ENCODE data around the gene RITA1. TPM values are rescaled to one million over a fixed set of nuclear protein-coding genes. Genes with fewer than 3 reads are reported as not detected.

The RITA1 gene
- total RNA-seq, 1 donor from 2014 or later = 19.9 TPM

DNA sequence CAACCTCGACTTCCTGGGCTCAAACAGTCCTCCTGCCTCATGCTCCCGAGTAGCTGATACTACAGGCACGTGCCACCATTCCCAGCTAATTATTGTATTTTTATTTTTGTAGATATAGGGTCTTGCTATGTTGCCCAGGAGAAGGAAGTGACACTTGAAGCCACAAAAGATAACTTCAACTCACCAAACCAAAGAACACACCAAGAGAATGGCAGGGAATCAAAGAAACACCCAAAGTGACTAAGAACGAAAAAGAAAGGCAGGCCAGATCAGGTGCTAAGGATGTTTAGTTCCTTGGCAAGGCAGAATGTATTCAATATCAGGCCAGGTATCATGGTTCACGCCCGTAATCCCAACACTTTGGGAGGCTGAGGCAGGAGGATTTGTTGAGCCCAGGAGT, 25.6 kb downstream of the RITA1 start:
- TF ChIP-seq, protein P1, sequence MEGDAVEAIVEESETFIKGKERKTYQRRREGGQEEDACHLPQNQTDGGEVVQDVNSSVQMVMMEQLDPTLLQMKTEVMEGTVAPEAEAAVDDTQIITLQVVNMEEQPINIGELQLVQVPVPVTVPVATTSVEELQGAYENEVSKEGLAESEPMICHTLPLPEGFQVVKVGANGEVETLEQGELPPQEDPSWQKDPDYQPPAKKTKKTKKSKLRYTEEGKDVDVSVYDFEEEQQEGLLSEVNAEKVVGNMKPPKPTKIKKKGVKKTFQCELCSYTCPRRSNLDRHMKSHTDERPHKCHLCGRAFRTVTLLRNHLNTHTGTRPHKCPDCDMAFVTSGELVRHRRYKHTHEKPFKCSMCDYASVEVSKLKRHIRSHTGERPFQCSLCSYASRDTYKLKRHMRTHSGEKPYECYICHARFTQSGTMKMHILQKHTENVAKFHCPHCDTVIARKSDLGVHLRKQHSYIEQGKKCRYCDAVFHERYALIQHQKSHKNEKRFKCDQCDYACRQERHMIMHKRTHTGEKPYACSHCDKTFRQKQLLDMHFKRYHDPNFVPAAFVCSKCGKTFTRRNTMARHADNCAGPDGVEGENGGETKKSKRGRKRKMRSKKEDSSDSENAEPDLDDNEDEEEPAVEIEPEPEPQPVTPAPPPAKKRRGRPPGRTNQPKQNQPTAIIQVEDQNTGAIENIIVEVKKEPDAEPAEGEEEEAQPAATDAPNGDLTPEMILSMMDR (IDR thresholded peaks at IDR 0.05) = no peak
- Mint-ChIP-seq H3K9me3 (ENCODE audit: unreplicated experiment) (no peaks in the 10 kb centered on the region), H3K27me3 (ENCODE audit: unreplicated experiment) (no peaks in the 10 kb centered on the region), H3K27ac (ENCODE audit: unreplicated experiment) (no peak overlapping the region), H3K4me1 (ENCODE audit: unreplicated experiment) (peaks cover 45% of the 10 kb centered on the region), H3K36me3 (ENCODE audit: unreplicated experiment) (peaks cover 2% of the 10 kb centered on the region), H3K4me3 (ENCODE audit: unreplicated experiment) (no peak overlapping the region)
- DNase-seq (ENCODE audit: extremely low spot score, unreplicated experiment) = no peak

- Mint-ChIP-seq H3K27ac (ENCODE audit: unreplicated experiment) (peak overlapping the region; percentile 94), H3K4me1 (ENCODE audit: unreplicated experiment) (peaks cover 52% of the 10 kb centered on the region)
Measured at GRCh38 chr12:113214895-113215400, 29.4 kb downstream of the RITA1 start.

GRCh38 chr12:113216027-113216426, 30.5 kb downstream of the RITA1 start:
- no peak for DNase-seq (ENCODE audit: extremely low spot score, unreplicated experiment)
- Mint-ChIP-seq H3K27ac (ENCODE audit: unreplicated experiment) (peak overlapping the region; percentile 5), H3K27me3 (ENCODE audit: unreplicated experiment) (no peaks in the 10 kb centered on the region), H3K9me3 (ENCODE audit: unreplicated experiment) (no peaks in the 10 kb centered on the region), H3K4me3 (ENCODE audit: unreplicated experiment) (no peak overlapping the region), H3K36me3 (ENCODE audit: unreplicated experiment) (no peaks in the 10 kb centered on the region), H3K4me1 (ENCODE audit: unreplicated experiment) (peaks cover 52% of the 10 kb centered on the region)
- TF ChIP-seq, protein P1 (IDR thresholded peaks at IDR 0.05) = no peak

More at GRCh38 chr12:113214895-113215400, 29.4 kb downstream of the RITA1 start:
- H3K9me3 Mint-ChIP-seq (ENCODE audit: unreplicated experiment) = no peaks in the 10 kb centered on the region
- no peaks in the 10 kb centered on the region for H3K27me3 Mint-ChIP-seq (ENCODE audit: unreplicated experiment)
- TF ChIP-seq, protein P1 (IDR thresholded peaks at IDR 0.05) = no peak
- H3K36me3 Mint-ChIP-seq (ENCODE audit: unreplicated experiment) = peaks cover 2% of the 10 kb centered on the region
- no peak overlapping the region for H3K4me3 Mint-ChIP-seq (ENCODE audit: unreplicated experiment)
- peak; percentile 90 for DNase-seq (ENCODE audit: extremely low spot score, unreplicated experiment)

- H3K36me3 Mint-ChIP-seq (ENCODE audit: unreplicated experiment) = no peaks in the 10 kb centered on the region
- H3K4me3 Mint-ChIP-seq (ENCODE audit: unreplicated experiment) = peak overlapping the region; percentile 77
- no peaks in the 10 kb centered on the region for H3K9me3 Mint-ChIP-seq (ENCODE audit: unreplicated experiment)
- peaks cover 43% of the 10 kb centered on the region for H3K4me1 Mint-ChIP-seq (ENCODE audit: unreplicated experiment)
- TF ChIP-seq, protein P1 (IDR thresholded peaks at IDR 0.05) = no peak
- H3K27ac Mint-ChIP-seq (ENCODE audit: unreplicated experiment) = peak overlapping the region; percentile 94
- DNase-seq (ENCODE audit: extremely low spot score, unreplicated experiment) = no peak
- no peaks in the 10 kb centered on the region for H3K27me3 Mint-ChIP-seq (ENCODE audit: unreplicated experiment)
Measured at GRCh38 chr12:113220593-113221180, 35.2 kb downstream of the RITA1 start.

GRCh38 chr12:113221181-113221996, 35.9 kb downstream of the RITA1 start, which contains the start of gene TPCN1:
TPCN1 (plus strand) TSS chr12:113221464; CDS start chr12:113226853, 5,389 bp downstream.
- Mint-ChIP-seq H3K4me3 (ENCODE audit: unreplicated experiment) (peak within 1 kb of the TSS; percentile 77), H3K4me1 (ENCODE audit: unreplicated experiment) (peaks cover 37% of the 10 kb centered on the region), H3K27me3 (ENCODE audit: unreplicated experiment) (no peaks in the 10 kb centered on the region), H3K27ac (ENCODE audit: unreplicated experiment) (peak within 1 kb of the TSS; percentile 94), H3K9me3 (ENCODE audit: unreplicated experiment) (no peaks in the 10 kb centered on the region), H3K36me3 (ENCODE audit: unreplicated experiment) (no peaks in the 10 kb centered on the region)
- TF ChIP-seq, protein P1 (IDR thresholded peaks at IDR 0.05) = no peak
- DNase-seq (ENCODE audit: extremely low spot score, unreplicated experiment) = peak; percentile 100

Data from osteocyte (in vitro differentiated cells).